ENCODE measurements around the gene DDX1.

GRCh38 chr2:15636972-15637785 is 45.5 kb downstream of the DDX1 start:
- TF ChIP-seq POLR2AphosphoS5 (IDR thresholded peaks at IDR 0.05; ENCODE audit: low read depth, low read length) (no peak), REST (IDR thresholded peaks at IDR 0.05; ENCODE audit: insufficient read depth in 1 of 2, low read depth in 2 of 2, low read length in 2 of 2) (no peak), SIN3A (IDR thresholded peaks at IDR 0.05; ENCODE audit: borderline replicate concordance, insufficient read depth, low read length) (no peak), FOXP2 (optimal IDR thresholded peaks at IDR 0.05; ENCODE audit: borderline replicate concordance, extremely low read depth, extremely low read length, insufficient read depth) (no peak), TAF1 (IDR thresholded peaks at IDR 0.05; ENCODE audit: borderline replicate concordance, insufficient read depth, low read length) (no peak)

Data from PFSK-1 (cell line).